GM23338 (cell line): Measurements from ENCODE around the gene DOCK4. TPM values are rescaled to one million over a fixed set of nuclear protein-coding genes. Genes with fewer than 3 reads are reported as not detected.

Experiments used
- ATAC-seq: fragments of 200-7000 bp; cut with Tn5 transposase; 3 replicates; pipeline ENCODE4 v1.9.1; 2020
- DNase-seq: peaks from one replicate; pipeline ENCODE4 v3.0.0-alpha.2; 2015; ENCODE audit warnings: low spot score
- H2AFZ ChIP-seq: fragments of 200-600 bp; sonication (generic); 2 replicates; pipeline ENCODE4 v1.8.0; 2016; ENCODE audit warnings: antibody characterized with exemption, mild to moderate bottlenecking, moderate library complexity
- H3F3A ChIP-seq: fragments of 200-600 bp; sonication (generic); replicated peaks from 2 replicates; pipeline ENCODE4 v1.8.0; 2017; ENCODE audit warnings: antibody characterized with exemption, mixed run types, low read depth
- H3K27ac ChIP-seq: fragments of 200-600 bp; sonication (generic); 2 replicates; pipeline ENCODE4 v1.6.1; 2016; ENCODE audit warnings: low read depth
- H3K27me3 ChIP-seq: fragments of 200-600 bp; sonication (generic); 2 replicates; pipeline ENCODE4 v1.8.0; 2016; ENCODE audit warnings: mild to moderate bottlenecking, mixed run types, moderate library complexity; ENCODE audit not compliant: insufficient read depth
- H3K36me3 ChIP-seq: fragments of 200-600 bp; sonication (generic); 2 replicates; pipeline ENCODE4 v1.8.0; 2016; ENCODE audit warnings: mild to moderate bottlenecking; ENCODE audit not compliant: insufficient read depth
- H3K4me1 ChIP-seq: fragments of 200-600 bp; sonication (generic); 2 replicates; pipeline ENCODE4 v1.8.0; 2016; ENCODE audit warnings: mild to moderate bottlenecking, moderate library complexity; ENCODE audit not compliant: insufficient read depth
- H3K4me2 ChIP-seq: fragments of 200-600 bp; sonication (generic); 2 replicates; pipeline ENCODE4 v1.7.1; 2017; ENCODE audit warnings: mixed run types
- H3K4me3 ChIP-seq: fragments of 200-600 bp; sonication (generic); 2 replicates; pipeline ENCODE4 v1.6.1; 2016; ENCODE audit warnings: mixed run types
- H3K79me2 ChIP-seq: fragments of 200-600 bp; sonication (generic); replicated peaks from 2 replicates; pipeline ENCODE4 v1.8.0; 2017; ENCODE audit warnings: mild to moderate bottlenecking; ENCODE audit not compliant: insufficient read depth
- H3K9me2 ChIP-seq: fragments of 200-600 bp; sonication (generic); 2 replicates; pipeline ENCODE4 v1.8.0; 2017; ENCODE audit not compliant: insufficient read depth
- H4K20me1 ChIP-seq: fragments of 200-600 bp; sonication (generic); replicated peaks from 2 replicates; pipeline ENCODE4 v1.8.0; 2017; ENCODE audit warnings: mild to moderate bottlenecking; ENCODE audit not compliant: insufficient read depth
- H3K27ac Mint-ChIP-seq: 2 replicates; pipeline ENCODE4 v1.8.0; 2020; ENCODE audit warnings: inconsistent platforms, mild to moderate bottlenecking, moderate library complexity, mixed read lengths
- H3K27me3 Mint-ChIP-seq: 3 replicates; pipeline ENCODE4 v1.8.0; 2022; ENCODE audit warnings: low read depth, mild to moderate bottlenecking, moderate library complexity, mixed read lengths, inconsistent platforms; ENCODE audit not compliant: insufficient read depth, poor library complexity
- H3K36me3 Mint-ChIP-seq: 3 replicates; pipeline ENCODE4 v1.8.0; 2021; ENCODE audit warnings: low read depth, mild to moderate bottlenecking, inconsistent platforms, moderate library complexity, mixed read lengths
- H3K4me1 Mint-ChIP-seq: 3 replicates; pipeline ENCODE4 v1.8.0; 2020; ENCODE audit warnings: mild to moderate bottlenecking, inconsistent platforms, mixed read lengths
- H3K4me3 Mint-ChIP-seq: 3 replicates; pipeline ENCODE4 v1.8.0; 2021; ENCODE audit warnings: moderate library complexity, mild to moderate bottlenecking, inconsistent platforms, mixed read lengths
- H3K9me3 Mint-ChIP-seq: 3 replicates; pipeline ENCODE4 v1.8.0; 2020; ENCODE audit warnings: moderate library complexity, mild to moderate bottlenecking, inconsistent platforms, mixed read lengths
- CREB1 ChIP-seq: fragments of 250-450 bp; sonication (Bioruptor Pico); IDR thresholded peaks from 2 replicates; pipeline ENCODE4 v1.5.0; 2020; ENCODE audit warnings: low read depth, mild to moderate bottlenecking, moderate library complexity
- EZH2 ChIP-seq: fragments of 200-600 bp; sonication (generic); IDR thresholded peaks from one replicate; pipeline ENCODE4 v1.8.0; 2017; ENCODE audit warnings: antibody characterized with exemption, mild to moderate bottlenecking, low read depth; ENCODE audit not compliant: unreplicated experiment
- EZH2phosphoT487 ChIP-seq: fragments of 200-600 bp; sonication (generic); IDR thresholded peaks from one replicate; pipeline ENCODE4 v1.8.1; 2018; ENCODE audit warnings: antibody characterized with exemption; ENCODE audit not compliant: unreplicated experiment
- JUNB ChIP-seq: IDR thresholded peaks from one replicate; pipeline ENCODE4 v1.6.1; 2016; ENCODE audit warnings: antibody characterized with exemption; ENCODE audit not compliant: unreplicated experiment
- NANOG ChIP-seq: IDR thresholded peaks from 2 replicates; pipeline ENCODE4 v1.6.1; 2016; ENCODE audit warnings: antibody characterized with exemption, borderline replicate concordance
- POLR2AphosphoS5 ChIP-seq: IDR thresholded peaks from 2 replicates; pipeline ENCODE4 v1.6.1; 2016; ENCODE audit warnings: antibody characterized with exemption, low read depth
- STAT1 ChIP-seq: IDR thresholded peaks from one replicate; pipeline ENCODE4 v1.6.1; 2016; ENCODE audit warnings: antibody characterized with exemption; ENCODE audit not compliant: unreplicated experiment
- ZNF114 ChIP-seq: fragments of 250-450 bp; sonication (Bioruptor Pico); IDR thresholded peaks from 2 replicates; pipeline ENCODE4 v1.5.0; 2020; ENCODE audit warnings: mild to moderate bottlenecking, moderate library complexity
- ZNF331 ChIP-seq: fragments of 250-450 bp; sonication (Bioruptor Pico); IDR thresholded peaks from 2 replicates; pipeline ENCODE4 v1.5.0; 2020; ENCODE audit warnings: low read depth, mild to moderate bottlenecking, moderate library complexity
- polyA plus RNA-seq: library from polyadenylated mRNA; unstranded; fragments of >200 nt; fragmentation: Nextera tagmentation; extraction: Ambion mirVana; gene quantifications from 2 replicates; pipeline ENCODE4 v1.2.1, GENCODE V29; 2016
- total RNA-seq: library from RNA; depleted of rRNA; stranded (reverse); fragments of >200 nt; shearing (Covaris generic); gene quantifications from 2 replicates; pipeline ENCODE4 v1.2.3, GENCODE V29; 2014
- TF ChIP-seq, protein P1 (sequence below), 2 experiments: fragments of 200-600 bp in 1 of 2; sonication (generic) in 1 of 2; conservative IDR thresholded peaks; 2 replicates each; pipeline versions ENCODE4 v1.5.1 to v1.6.1; 2016 to 2017; ENCODE audit warnings: antibody characterized with exemption in 2 of 2, low read depth in 2 of 2, mild to moderate bottlenecking in 2 of 2, moderate library complexity in 1 of 2
- TF ChIP-seq, protein P2 (sequence below): IDR thresholded peaks from one replicate; pipeline ENCODE4 v1.6.1; 2018; ENCODE audit warnings: antibody characterized with exemption; ENCODE audit not compliant: unreplicated experiment
- TF ChIP-seq, protein P3 (sequence below): IDR thresholded peaks from 2 replicates; pipeline ENCODE4 v1.6.1; 2016; ENCODE audit warnings: antibody characterized with exemption

Gene DOCK4
- total and polyA plus RNA-seq, 2 experiments from 2014 or later = 6.3 to 33.8 TPM

DNA sequence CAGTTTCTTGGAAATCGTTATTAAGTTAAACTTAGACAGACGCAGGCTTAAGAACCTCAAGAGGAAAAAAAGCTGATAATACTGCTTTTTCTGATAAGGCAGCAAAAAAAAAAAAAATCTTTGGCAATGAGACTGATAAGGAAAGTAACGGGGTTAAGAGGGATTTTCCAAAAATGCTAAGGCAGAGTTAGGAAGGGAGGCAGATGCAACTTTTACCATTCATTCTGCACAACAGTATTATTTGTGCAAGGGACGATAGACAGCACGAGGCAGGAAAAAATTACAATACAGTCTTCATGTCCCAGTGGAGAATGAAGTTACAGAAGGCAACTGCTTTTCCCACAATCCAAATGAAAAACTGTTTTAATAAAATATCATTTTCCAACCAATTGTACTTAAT, 194.0 kb downstream of the DOCK4 start (continued):
- TF ChIP-seq, protein P1, sequence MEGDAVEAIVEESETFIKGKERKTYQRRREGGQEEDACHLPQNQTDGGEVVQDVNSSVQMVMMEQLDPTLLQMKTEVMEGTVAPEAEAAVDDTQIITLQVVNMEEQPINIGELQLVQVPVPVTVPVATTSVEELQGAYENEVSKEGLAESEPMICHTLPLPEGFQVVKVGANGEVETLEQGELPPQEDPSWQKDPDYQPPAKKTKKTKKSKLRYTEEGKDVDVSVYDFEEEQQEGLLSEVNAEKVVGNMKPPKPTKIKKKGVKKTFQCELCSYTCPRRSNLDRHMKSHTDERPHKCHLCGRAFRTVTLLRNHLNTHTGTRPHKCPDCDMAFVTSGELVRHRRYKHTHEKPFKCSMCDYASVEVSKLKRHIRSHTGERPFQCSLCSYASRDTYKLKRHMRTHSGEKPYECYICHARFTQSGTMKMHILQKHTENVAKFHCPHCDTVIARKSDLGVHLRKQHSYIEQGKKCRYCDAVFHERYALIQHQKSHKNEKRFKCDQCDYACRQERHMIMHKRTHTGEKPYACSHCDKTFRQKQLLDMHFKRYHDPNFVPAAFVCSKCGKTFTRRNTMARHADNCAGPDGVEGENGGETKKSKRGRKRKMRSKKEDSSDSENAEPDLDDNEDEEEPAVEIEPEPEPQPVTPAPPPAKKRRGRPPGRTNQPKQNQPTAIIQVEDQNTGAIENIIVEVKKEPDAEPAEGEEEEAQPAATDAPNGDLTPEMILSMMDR (conservative IDR thresholded peaks at IDR 0.05; ENCODE audit: low read depth in 2 of 2) = no peak
- TF ChIP-seq ZNF114 (CRISPR knock-in tag) (no peak), NANOG (no peak), CREB1 (no peak), POLR2AphosphoS5 (no peak), ZNF331 (no peak)
- TF ChIP-seq, protein P2, sequence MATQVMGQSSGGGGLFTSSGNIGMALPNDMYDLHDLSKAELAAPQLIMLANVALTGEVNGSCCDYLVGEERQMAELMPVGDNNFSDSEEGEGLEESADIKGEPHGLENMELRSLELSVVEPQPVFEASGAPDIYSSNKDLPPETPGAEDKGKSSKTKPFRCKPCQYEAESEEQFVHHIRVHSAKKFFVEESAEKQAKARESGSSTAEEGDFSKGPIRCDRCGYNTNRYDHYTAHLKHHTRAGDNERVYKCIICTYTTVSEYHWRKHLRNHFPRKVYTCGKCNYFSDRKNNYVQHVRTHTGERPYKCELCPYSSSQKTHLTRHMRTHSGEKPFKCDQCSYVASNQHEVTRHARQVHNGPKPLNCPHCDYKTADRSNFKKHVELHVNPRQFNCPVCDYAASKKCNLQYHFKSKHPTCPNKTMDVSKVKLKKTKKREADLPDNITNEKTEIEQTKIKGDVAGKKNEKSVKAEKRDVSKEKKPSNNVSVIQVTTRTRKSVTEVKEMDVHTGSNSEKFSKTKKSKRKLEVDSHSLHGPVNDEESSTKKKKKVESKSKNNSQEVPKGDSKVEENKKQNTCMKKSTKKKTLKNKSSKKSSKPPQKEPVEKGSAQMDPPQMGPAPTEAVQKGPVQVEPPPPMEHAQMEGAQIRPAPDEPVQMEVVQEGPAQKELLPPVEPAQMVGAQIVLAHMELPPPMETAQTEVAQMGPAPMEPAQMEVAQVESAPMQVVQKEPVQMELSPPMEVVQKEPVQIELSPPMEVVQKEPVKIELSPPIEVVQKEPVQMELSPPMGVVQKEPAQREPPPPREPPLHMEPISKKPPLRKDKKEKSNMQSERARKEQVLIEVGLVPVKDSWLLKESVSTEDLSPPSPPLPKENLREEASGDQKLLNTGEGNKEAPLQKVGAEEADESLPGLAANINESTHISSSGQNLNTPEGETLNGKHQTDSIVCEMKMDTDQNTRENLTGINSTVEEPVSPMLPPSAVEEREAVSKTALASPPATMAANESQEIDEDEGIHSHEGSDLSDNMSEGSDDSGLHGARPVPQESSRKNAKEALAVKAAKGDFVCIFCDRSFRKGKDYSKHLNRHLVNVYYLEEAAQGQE = no peak

DNA sequence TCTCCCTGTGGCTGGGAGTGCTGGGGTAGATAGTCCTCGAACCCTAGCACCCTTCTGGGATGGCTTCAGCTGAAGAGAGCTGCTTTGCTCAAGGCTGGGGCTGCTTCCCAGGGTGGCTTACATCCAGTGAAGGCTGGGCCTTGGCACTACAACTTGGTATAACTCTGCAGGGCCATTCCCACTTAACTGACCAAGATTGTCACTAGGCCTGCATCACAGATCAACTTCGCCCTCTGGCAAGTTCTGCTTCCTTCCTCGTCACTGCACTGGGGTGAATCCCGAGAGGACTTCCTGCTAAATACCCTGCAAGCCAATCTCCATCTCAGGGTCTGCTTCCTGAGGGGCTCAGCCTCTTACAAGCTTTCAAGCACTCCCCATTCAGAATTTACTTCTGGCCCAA, 195.2 kb downstream of the DOCK4 start:
- Histone ChIP-seq H4K20me1 (no peaks in the 10 kb centered on the region), H3K4me1 (no peaks in the 10 kb centered on the region), H3K36me3 (no peaks in the 10 kb centered on the region), H3K79me2 (peaks cover 14% of the 10 kb centered on the region), H3K27ac (no peak overlapping the region), H2AFZ (no peak overlapping the region), H3F3A (no peaks in the 10 kb centered on the region), H3K27me3 (no peaks in the 10 kb centered on the region), H3K4me2 (no peak overlapping the region), H3K9me2 (peaks cover 7% of the 10 kb centered on the region; the same call in 1 of the 2 replicates), H3K4me3 (no peak overlapping the region)
- no peak for DNase-seq
- Mint-ChIP-seq H3K36me3 (no peaks in the 10 kb centered on the region), H3K27me3 (no peaks in the 10 kb centered on the region), H3K27ac (no peak overlapping the region), H3K4me1 (peaks cover 15% of the 10 kb centered on the region; the same call in 2 of the 3 replicates), H3K4me3 (no peak overlapping the region), H3K9me3 (no peaks in the 10 kb centered on the region)
- ATAC-seq = no peak
- TF ChIP-seq ZNF331 = no peak
- TF ChIP-seq, protein P3, sequence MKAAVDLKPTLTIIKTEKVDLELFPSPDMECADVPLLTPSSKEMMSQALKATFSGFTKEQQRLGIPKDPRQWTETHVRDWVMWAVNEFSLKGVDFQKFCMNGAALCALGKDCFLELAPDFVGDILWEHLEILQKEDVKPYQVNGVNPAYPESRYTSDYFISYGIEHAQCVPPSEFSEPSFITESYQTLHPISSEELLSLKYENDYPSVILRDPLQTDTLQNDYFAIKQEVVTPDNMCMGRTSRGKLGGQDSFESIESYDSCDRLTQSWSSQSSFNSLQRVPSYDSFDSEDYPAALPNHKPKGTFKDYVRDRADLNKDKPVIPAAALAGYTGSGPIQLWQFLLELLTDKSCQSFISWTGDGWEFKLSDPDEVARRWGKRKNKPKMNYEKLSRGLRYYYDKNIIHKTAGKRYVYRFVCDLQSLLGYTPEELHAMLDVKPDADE = no peak
- TF ChIP-seq JUNB = no peak
- TF ChIP-seq, protein P2 = no peak
- no peak for TF ChIP-seq ZNF114 (CRISPR knock-in tag)
- TF ChIP-seq, protein P1 (conservative IDR thresholded peaks at IDR 0.05; ENCODE audit: low read depth in 2 of 2) = no peak
- TF ChIP-seq CREB1 = no peak
- TF ChIP-seq EZH2phosphoT487 = no peak
- no peak for TF ChIP-seq EZH2
- TF ChIP-seq STAT1 = no peak
